K562 (cell line): Measurements from ENCODE around the gene HPD. TPM values are rescaled to one million over a fixed set of nuclear protein-coding genes. Genes with fewer than 3 reads are reported as not detected.

Source experiments
- BCL6 ChIP-seq: fragments of 250-450 bp; sonication (Bioruptor Pico); IDR thresholded peaks from 2 replicates; pipeline ENCODE4 v1.4.0; 2020
- BRD4 ChIP-seq: fragments of 200-600 bp; sonication (generic); IDR thresholded peaks from 2 replicates; pipeline ENCODE4 v1.6.1; 2017; ENCODE audit warnings: inconsistent platforms
- CHD2 ChIP-seq: IDR thresholded peaks from 2 replicates; pipeline ENCODE4 v1.6.1; 2011; ENCODE audit warnings: low read depth, low read length
- EHMT2 ChIP-seq: fragments of 450-650 bp; IDR thresholded peaks from 2 replicates; pipeline ENCODE4 v1.6.1; 2018; ENCODE audit warnings: antibody characterized with exemption
- KDM5B ChIP-seq: fragments of 200-600 bp; sonication (generic); IDR thresholded peaks from 2 replicates; pipeline ENCODE4 v1.6.1; 2012; ENCODE audit warnings: low read depth, mild to moderate bottlenecking, moderate library complexity, low read length, control low read depth, inconsistent platforms; ENCODE audit not compliant: insufficient replicate concordance
- PML ChIP-seq: IDR thresholded peaks from 2 replicates; pipeline ENCODE4 v1.6.1; 2012; ENCODE audit warnings: low read length, inconsistent platforms
- POLR2AphosphoS2 ChIP-seq: IDR thresholded peaks from 2 replicates; pipeline ENCODE4 v1.6.1; 2012; ENCODE audit warnings: low read length, improper control_type of control experiment
- PTRF ChIP-seq: fragments of 450-650 bp; IDR thresholded peaks from 2 replicates; pipeline ENCODE4 v1.6.1; 2016; ENCODE audit warnings: mild to moderate bottlenecking, missing genetic modification characterization, missing compliant biosample characterization
- PURB ChIP-seq: sonication (generic); formaldehyde crosslinking; IDR thresholded peaks from 2 replicates; pipeline ENCODE4 v1.9.0; 2021; ENCODE audit warnings: low read depth, mild to moderate bottlenecking, missing genetic modification reagents
- SP2 ChIP-seq: IDR thresholded peaks from 2 replicates; pipeline ENCODE4 v1.6.1; 2011; ENCODE audit warnings: mild to moderate bottlenecking, low read depth, low read length, moderate library complexity; ENCODE audit not compliant: poor library complexity, severe bottlenecking; ENCODE audit errors: extremely low read depth
- SREBF1 ChIP-seq: fragments of 150-350 bp; IDR thresholded peaks from 2 replicates; pipeline ENCODE4 v1.6.1; 2014; ENCODE audit warnings: antibody characterized with exemption, low read depth, low read length, borderline replicate concordance
- STAT5A ChIP-seq: IDR thresholded peaks from 2 replicates; pipeline ENCODE4 v1.6.1; 2012; ENCODE audit warnings: low read length, inconsistent platforms, borderline replicate concordance
- TAL1 ChIP-seq: fragments of 450-650 bp; IDR thresholded peaks from 2 replicates; pipeline ENCODE4 v1.6.1; 2016; ENCODE audit warnings: mild to moderate bottlenecking
- TARDBP ChIP-seq: fragments of 450-650 bp; IDR thresholded peaks from 2 replicates; pipeline ENCODE4 v1.6.1; 2016
- TBL1XR1 ChIP-seq, 2 experiments: IDR thresholded peaks; 2 replicates each; pipeline ENCODE4 v1.6.1; 2012; ENCODE audit warnings: improper control_type of control experiment in 2 of 2, low read length in 2 of 2, mild to moderate bottlenecking in 1 of 2
- ZBTB1 ChIP-seq: sonication (generic); formaldehyde crosslinking; IDR thresholded peaks from 2 replicates; pipeline ENCODE4 v1.8.1; 2023; ENCODE audit warnings: missing genetic modification reagents, low read depth, mild to moderate bottlenecking, borderline replicate concordance
- ZNF212 ChIP-seq: fragments of 450-650 bp; formaldehyde crosslinking; IDR thresholded peaks from 2 replicates; pipeline ENCODE4 v1.4.0; 2020; ENCODE audit warnings: mild to moderate bottlenecking
- ZNF282 ChIP-seq: sonication (generic); formaldehyde crosslinking; IDR thresholded peaks from 2 replicates; pipeline ENCODE4 v1.8.1; 2023; ENCODE audit warnings: missing genetic modification reagents
- ZNF41 ChIP-seq: fragments of 250-450 bp; sonication (Bioruptor Pico); conservative IDR thresholded peaks from 2 replicates; pipeline ENCODE4 v1.4.0; 2020; ENCODE audit warnings: mild to moderate bottlenecking
- ZNF778 ChIP-seq: fragments of 450-650 bp; formaldehyde crosslinking; IDR thresholded peaks from 2 replicates; pipeline ENCODE4 v1.4.0; 2020; ENCODE audit warnings: mild to moderate bottlenecking, moderate library complexity
- polyA plus RNA-seq, 8 experiments: library from polyadenylated mRNA; depleted of rRNA in 4 of 8; stranded (reverse) in 5 of 8; unstranded in 3 of 8; fragments of >200 nt; fragmentation: Nextera tagmentation in 2 of 8; fragmentation: Illumina TruSeq in 1 of 8; extraction: Ambion mirVana in 2 of 8; extraction: Trizol in 1 of 8; gene quantifications; 2 replicates each; pipeline versions ENCODE4 v1.2.1 to v1.2.3, GENCODE V29; 2011 to 2014; ENCODE audit warnings: inconsistent platforms in 1 of 8, missing spikeins in 1 of 8
- total RNA-seq, 7 experiments: library from RNA; depleted of rRNA in 6 of 7; stranded (reverse); fragments of >200 nt in 6 of 7; fragmentation: Illumina TruSeq in 2 of 7; extraction: Trizol in 2 of 7; gene quantifications; 2 replicates each; pipeline versions ENCODE4 v1.2.1 to v1.2.3, GENCODE V29; 2011 to 2021; ENCODE audit warnings: low replicate concordance in 1 of 7
- TF ChIP-seq, protein P1 (sequence below), 2 experiments: IDR thresholded peaks in 1 of 2; conservative IDR thresholded peaks in 1 of 2; 2 replicates each; pipeline ENCODE4 v1.6.1; 2016; ENCODE audit warnings: low read depth in 2 of 2, mild to moderate bottlenecking in 1 of 2, missing compliant biosample characterization in 1 of 2, missing genetic modification characterization in 1 of 2, moderate library complexity in 1 of 2
- TF ChIP-seq, protein P2 (sequence below), 2 experiments: fragments of 450-650 bp; IDR thresholded peaks; 2 replicates each; pipeline ENCODE4 v1.6.1; 2018; ENCODE audit warnings: mild to moderate bottlenecking in 2 of 2, low read depth in 1 of 2; ENCODE audit not compliant: partially characterized antibody in 2 of 2

The HPD gene
- total and polyA plus RNA-seq, 9 of the 15 experiments (the other 6 are each of a cell fraction or from before 2014, with no cell fraction given), result 0.06 to 0.29 (median 0.07) TPM; not detected in 4

DNA sequence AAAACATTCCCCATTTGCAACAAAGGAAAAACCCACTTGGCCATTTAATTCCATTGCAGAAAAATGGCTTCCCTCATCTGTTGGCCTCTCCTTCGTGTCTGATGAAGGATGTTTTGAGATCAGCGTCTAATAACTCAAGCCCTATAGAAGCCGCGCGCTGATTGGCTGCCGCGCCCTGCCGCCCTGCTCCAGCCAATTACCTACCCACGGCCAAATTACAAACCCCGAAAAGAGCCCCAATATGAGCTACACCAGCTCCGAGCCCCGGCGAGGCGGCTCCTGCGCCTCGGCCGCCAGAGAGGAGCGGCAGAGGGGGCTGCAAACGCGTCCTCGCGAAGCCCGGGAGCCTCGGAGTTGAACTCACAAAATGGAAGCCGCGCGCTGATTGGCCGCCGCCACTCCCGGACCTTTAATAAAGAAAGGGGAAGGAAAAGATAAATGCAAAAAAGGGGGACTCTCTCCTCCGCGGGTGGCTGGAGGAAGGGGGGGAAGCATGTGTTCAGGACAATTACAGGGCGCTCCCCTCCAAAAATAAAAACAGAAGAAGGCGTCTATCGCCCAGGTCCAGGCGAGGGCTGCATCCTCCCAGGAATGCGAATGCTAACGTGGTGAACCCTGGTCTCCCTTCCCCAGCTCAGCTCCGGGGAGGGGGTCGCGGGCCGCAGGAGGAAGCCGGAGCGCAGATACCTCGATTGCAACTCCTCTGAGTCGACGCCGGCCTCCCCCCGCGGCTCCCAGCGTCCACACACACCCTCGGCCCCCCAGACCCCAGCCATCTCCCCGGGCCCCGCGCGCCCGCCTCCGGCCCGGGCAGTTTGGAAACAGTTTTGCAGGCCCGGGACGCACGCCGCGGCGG is 55.6 kb downstream of the HPD start (continued):
- TF ChIP-seq, protein P1, sequence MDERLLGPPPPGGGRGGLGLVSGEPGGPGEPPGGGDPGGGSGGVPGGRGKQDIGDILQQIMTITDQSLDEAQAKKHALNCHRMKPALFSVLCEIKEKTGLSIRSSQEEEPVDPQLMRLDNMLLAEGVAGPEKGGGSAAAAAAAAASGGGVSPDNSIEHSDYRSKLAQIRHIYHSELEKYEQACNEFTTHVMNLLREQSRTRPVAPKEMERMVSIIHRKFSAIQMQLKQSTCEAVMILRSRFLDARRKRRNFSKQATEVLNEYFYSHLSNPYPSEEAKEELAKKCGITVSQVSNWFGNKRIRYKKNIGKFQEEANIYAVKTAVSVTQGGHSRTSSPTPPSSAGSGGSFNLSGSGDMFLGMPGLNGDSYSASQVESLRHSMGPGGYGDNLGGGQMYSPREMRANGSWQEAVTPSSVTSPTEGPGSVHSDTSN (CRISPR knock-in tag; IDR thresholded peaks at IDR 0.05; ENCODE audit: low read depth), result no peak
- TF ChIP-seq, protein P1 (tag; conservative IDR thresholded peaks at IDR 0.05; ENCODE audit: low read depth), result 0 out of 2 replicates have a peak, but pooled peaks have one; percentile 43
- TF ChIP-seq, protein P2, sequence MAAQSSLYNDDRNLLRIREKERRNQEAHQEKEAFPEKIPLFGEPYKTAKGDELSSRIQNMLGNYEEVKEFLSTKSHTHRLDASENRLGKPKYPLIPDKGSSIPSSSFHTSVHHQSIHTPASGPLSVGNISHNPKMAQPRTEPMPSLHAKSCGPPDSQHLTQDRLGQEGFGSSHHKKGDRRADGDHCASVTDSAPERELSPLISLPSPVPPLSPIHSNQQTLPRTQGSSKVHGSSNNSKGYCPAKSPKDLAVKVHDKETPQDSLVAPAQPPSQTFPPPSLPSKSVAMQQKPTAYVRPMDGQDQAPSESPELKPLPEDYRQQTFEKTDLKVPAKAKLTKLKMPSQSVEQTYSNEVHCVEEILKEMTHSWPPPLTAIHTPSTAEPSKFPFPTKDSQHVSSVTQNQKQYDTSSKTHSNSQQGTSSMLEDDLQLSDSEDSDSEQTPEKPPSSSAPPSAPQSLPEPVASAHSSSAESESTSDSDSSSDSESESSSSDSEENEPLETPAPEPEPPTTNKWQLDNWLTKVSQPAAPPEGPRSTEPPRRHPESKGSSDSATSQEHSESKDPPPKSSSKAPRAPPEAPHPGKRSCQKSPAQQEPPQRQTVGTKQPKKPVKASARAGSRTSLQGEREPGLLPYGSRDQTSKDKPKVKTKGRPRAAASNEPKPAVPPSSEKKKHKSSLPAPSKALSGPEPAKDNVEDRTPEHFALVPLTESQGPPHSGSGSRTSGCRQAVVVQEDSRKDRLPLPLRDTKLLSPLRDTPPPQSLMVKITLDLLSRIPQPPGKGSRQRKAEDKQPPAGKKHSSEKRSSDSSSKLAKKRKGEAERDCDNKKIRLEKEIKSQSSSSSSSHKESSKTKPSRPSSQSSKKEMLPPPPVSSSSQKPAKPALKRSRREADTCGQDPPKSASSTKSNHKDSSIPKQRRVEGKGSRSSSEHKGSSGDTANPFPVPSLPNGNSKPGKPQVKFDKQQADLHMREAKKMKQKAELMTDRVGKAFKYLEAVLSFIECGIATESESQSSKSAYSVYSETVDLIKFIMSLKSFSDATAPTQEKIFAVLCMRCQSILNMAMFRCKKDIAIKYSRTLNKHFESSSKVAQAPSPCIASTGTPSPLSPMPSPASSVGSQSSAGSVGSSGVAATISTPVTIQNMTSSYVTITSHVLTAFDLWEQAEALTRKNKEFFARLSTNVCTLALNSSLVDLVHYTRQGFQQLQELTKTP (IDR thresholded peaks at IDR 0.05; ENCODE audit: low read depth in 1 of 2, partially characterized antibody in 2 of 2), result peak; percentile 70 to 85
- TF ChIP-seq SREBF1 (no peak), SP2 (no peak), ZNF282 (CRISPR knock-in tag) (no peak), PML (peak; percentile 92), STAT5A (no peak), EHMT2 (no peak), TARDBP (0 out of 2 replicates have a peak, but pooled peaks have one; percentile 34), PURB (no peak), TBL1XR1 (IDR thresholded peaks at IDR 0.05; ENCODE audit: low read length in 2 of 2) (no peak), BCL6 (CRISPR knock-in tag) (no peak), ZNF778 (CRISPR knock-in tag) (no peak), TAL1 (0 out of 2 replicates have a peak, but pooled peaks have one; percentile 5), CHD2 (peak; percentile 84), ZNF212 (no peak), KDM5B (peak; percentile 84), ZNF41 (CRISPR knock-in tag) (no peak), POLR2AphosphoS2 (peak; percentile 94), ZBTB1 (CRISPR knock-in tag) (0 out of 2 replicates have a peak, but pooled peaks have one; percentile 36), BRD4 (0 out of 2 replicates have a peak, but pooled peaks have one; percentile 27), PTRF (tag) (no peak)
